SK-N-SH (cell line): ENCODE measurements around the gene EEA1.

ENCODE experiments used
- RAD21 ChIP-seq: IDR thresholded peaks from 2 replicates; pipeline ENCODE4 v1.6.1; 2012; ENCODE audit warnings: mild to moderate bottlenecking, low read length
- TF ChIP-seq, protein P1 (sequence below): IDR thresholded peaks from 2 replicates; pipeline ENCODE4 v1.4.0; 2012; ENCODE audit warnings: low read depth, borderline replicate concordance
- TF ChIP-seq, protein P2 (sequence below): fragments of 150-350 bp; IDR thresholded peaks from 2 replicates; pipeline ENCODE4 v1.6.1; 2017; ENCODE audit warnings: antibody characterized with exemption, low read length, low read depth, borderline replicate concordance

DNA sequence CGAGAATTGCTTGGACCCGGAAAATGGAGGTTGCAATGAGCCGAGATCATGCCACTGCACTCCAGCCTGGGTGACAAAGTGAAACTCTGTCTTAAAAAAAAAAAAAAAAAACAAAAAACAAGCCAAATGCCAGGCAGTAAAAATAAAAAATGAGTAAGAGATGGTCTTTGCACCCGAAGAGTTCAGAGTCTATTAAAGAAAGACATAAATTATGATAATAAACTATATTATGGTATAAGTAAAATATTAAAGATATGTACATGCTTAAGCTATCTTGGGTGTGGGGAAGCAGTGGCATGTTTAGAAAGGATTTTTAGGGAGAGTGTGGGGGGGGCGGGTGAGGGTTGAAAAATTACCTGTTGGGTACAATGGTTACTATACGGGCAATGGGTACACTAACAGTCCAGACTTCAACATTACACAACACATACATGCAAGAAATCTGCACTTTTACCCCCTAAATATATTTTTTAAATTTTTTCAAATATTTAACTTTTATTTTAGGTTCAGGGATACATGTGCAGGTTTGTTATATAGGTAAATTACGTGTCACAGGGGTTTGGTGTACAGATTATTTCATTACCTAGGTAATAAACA lies 99.3 kb downstream of the EEA1 start:
- no peak for TF ChIP-seq RAD21
- TF ChIP-seq, protein P1, sequence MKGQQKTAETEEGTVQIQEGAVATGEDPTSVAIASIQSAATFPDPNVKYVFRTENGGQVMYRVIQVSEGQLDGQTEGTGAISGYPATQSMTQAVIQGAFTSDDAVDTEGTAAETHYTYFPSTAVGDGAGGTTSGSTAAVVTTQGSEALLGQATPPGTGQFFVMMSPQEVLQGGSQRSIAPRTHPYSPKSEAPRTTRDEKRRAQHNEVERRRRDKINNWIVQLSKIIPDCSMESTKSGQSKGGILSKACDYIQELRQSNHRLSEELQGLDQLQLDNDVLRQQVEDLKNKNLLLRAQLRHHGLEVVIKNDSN, result no peak
- TF ChIP-seq, protein P2, sequence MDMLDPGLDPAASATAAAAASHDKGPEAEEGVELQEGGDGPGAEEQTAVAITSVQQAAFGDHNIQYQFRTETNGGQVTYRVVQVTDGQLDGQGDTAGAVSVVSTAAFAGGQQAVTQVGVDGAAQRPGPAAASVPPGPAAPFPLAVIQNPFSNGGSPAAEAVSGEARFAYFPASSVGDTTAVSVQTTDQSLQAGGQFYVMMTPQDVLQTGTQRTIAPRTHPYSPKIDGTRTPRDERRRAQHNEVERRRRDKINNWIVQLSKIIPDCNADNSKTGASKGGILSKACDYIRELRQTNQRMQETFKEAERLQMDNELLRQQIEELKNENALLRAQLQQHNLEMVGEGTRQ, result no peak
